WTC11 (cell line): ENCODE data around the gene HCAR2. TPM values are rescaled to one million over a fixed set of nuclear protein-coding genes. Genes with fewer than 3 reads are reported as not detected.

Source experiments
- ATAC-seq: fragments of 200-7000 bp; cut with Tn5 transposase; 2 replicates; pipeline ENCODE4 v1.10.0; 2021; ENCODE audit warnings: mild to moderate bottlenecking, moderate library complexity
- CTCF ChIA-PET: fragments of 300-600 bp; sonication (Branson Sonifier 250); formaldehyde crosslinking; loops from one replicate; lab custom pipeline; 2021; ENCODE audit warnings: antibody characterized with exemption; lab: Charles Lee
- POLR2A ChIA-PET: fragments of 350-600 bp; sonication (Branson Sonifier 250); formaldehyde crosslinking; loops from one replicate; lab custom pipeline; 2021; ENCODE audit warnings: antibody characterized with exemption; lab: Charles Lee
- DNase-seq: peaks from one replicate; pipeline ENCODE4 v3.0.0; 2021; ENCODE audit warnings: low spot score
- H3K27ac Mint-ChIP-seq: 2 replicates; pipeline ENCODE4 v1.8.0; 2021; ENCODE audit warnings: mixed read lengths
- H3K27me3 Mint-ChIP-seq: 2 replicates; pipeline ENCODE4 v1.8.0; 2021; ENCODE audit warnings: low read depth, mild to moderate bottlenecking, moderate library complexity, mixed read lengths
- H3K36me3 Mint-ChIP-seq: 2 replicates; pipeline ENCODE4 v1.8.0; 2021; ENCODE audit warnings: mixed read lengths
- H3K4me1 Mint-ChIP-seq: 2 replicates; pipeline ENCODE4 v1.8.0; 2022; ENCODE audit warnings: mixed read lengths
- H3K4me3 Mint-ChIP-seq: 2 replicates; pipeline ENCODE4 v1.8.0; 2021; ENCODE audit warnings: mild to moderate bottlenecking, moderate library complexity, mixed read lengths
- H3K9me3 Mint-ChIP-seq: 2 replicates; pipeline ENCODE4 v1.8.0; 2021; ENCODE audit warnings: mixed read lengths
- AFF4 ChIP-seq: sonication (generic); formaldehyde crosslinking; IDR thresholded peaks from 2 replicates; pipeline ENCODE4 v1.8.1; 2023; ENCODE audit warnings: mild to moderate bottlenecking, missing genetic modification reagents, borderline replicate concordance
- ATF2 ChIP-seq: sonication (generic); formaldehyde crosslinking; IDR thresholded peaks from 2 replicates; pipeline ENCODE4 v1.8.1; 2022; ENCODE audit warnings: low read depth, missing genetic modification reagents, borderline replicate concordance
- ATF6 ChIP-seq: sonication (generic); formaldehyde crosslinking; IDR thresholded peaks from 2 replicates; pipeline ENCODE4 v1.8.1; 2023; ENCODE audit warnings: mild to moderate bottlenecking, missing genetic modification reagents
- CREM ChIP-seq: sonication (generic); formaldehyde crosslinking; IDR thresholded peaks from 2 replicates; pipeline ENCODE4 v1.8.1; 2022; ENCODE audit warnings: mild to moderate bottlenecking, missing genetic modification reagents, moderate library complexity
- ERG ChIP-seq: fragments of 250-450 bp; sonication (Bioruptor Pico); IDR thresholded peaks from 2 replicates; pipeline ENCODE4 v1.8.0; 2021; ENCODE audit warnings: mild to moderate bottlenecking
- HMGA2 ChIP-seq: fragments of 250-450 bp; sonication (Bioruptor Pico); IDR thresholded peaks from 2 replicates; pipeline ENCODE4 v1.4.0; 2021; ENCODE audit warnings: mild to moderate bottlenecking, moderate library complexity
- JAZF1 ChIP-seq: fragments of 250-450 bp; sonication (Bioruptor Pico); IDR thresholded peaks from 2 replicates; pipeline ENCODE4 v1.9.0; 2021; ENCODE audit warnings: moderate library complexity, mild to moderate bottlenecking, inconsistent platforms
- SOX15 ChIP-seq: fragments of 250-450 bp; sonication (Bioruptor Pico); IDR thresholded peaks from 2 replicates; pipeline ENCODE4 v1.9.0; 2021; ENCODE audit warnings: mild to moderate bottlenecking
- SP1 ChIP-seq: sonication (generic); formaldehyde crosslinking; conservative IDR thresholded peaks from 2 replicates; pipeline ENCODE4 v1.8.1; 2022; ENCODE audit warnings: missing genetic modification reagents
- TEAD1 ChIP-seq: sonication (generic); formaldehyde crosslinking; IDR thresholded peaks from 2 replicates; pipeline ENCODE4 v1.8.0; 2022; ENCODE audit warnings: mild to moderate bottlenecking, missing genetic modification reagents
- TP53 ChIP-seq: sonication (generic); formaldehyde crosslinking; IDR thresholded peaks from 2 replicates; pipeline ENCODE4 v1.8.1; 2023; ENCODE audit warnings: mild to moderate bottlenecking, missing genetic modification reagents
- ZNF121 ChIP-seq: sonication (generic); formaldehyde crosslinking; IDR thresholded peaks from 2 replicates; pipeline ENCODE4 v1.8.0; 2023; ENCODE audit warnings: missing genetic modification reagents
- ZNF281 ChIP-seq: sonication (generic); formaldehyde crosslinking; IDR thresholded peaks from 2 replicates; pipeline ENCODE4 v1.8.0; 2023; ENCODE audit warnings: mild to moderate bottlenecking, missing genetic modification reagents
- ZNF423 ChIP-seq: fragments of 250-450 bp; sonication (Bioruptor Pico); IDR thresholded peaks from 2 replicates; pipeline ENCODE4 v2.1.2; 2022; ENCODE audit warnings: mild to moderate bottlenecking, moderate library complexity
- total RNA-seq: library from RNA; stranded (reverse); gene quantifications from 3 replicates; pipeline ENCODE4 v1.2.3, GENCODE V29; 2021
- TF ChIP-seq, protein P1 (sequence below): sonication (generic); formaldehyde crosslinking; IDR thresholded peaks from 2 replicates; pipeline ENCODE4 v1.8.1; 2022; ENCODE audit warnings: low read depth, mild to moderate bottlenecking, moderate library complexity, missing genetic modification reagents, borderline replicate concordance
- TF ChIP-seq, protein P2 (sequence below): sonication (generic); formaldehyde crosslinking; IDR thresholded peaks from 2 replicates; pipeline ENCODE4 v1.8.1; 2022; ENCODE audit warnings: missing genetic modification reagents, borderline replicate concordance
- TF ChIP-seq, protein P3 (sequence below): sonication (generic); formaldehyde crosslinking; IDR thresholded peaks from 2 replicates; pipeline ENCODE4 v1.8.0; 2022; ENCODE audit warnings: mild to moderate bottlenecking, missing genetic modification reagents
- TF ChIP-seq, protein P4 (sequence below): sonication (generic); formaldehyde crosslinking; IDR thresholded peaks from 2 replicates; pipeline ENCODE4 v1.8.0; 2022; ENCODE audit warnings: mild to moderate bottlenecking, missing genetic modification reagents

Gene HCAR2
- total RNA-seq, 1 experiment from 2014 or later = not detected

GRCh38 chr12:122729583-122730214 is 26.5 kb upstream of the HCAR2 start (continued):
- TF ChIP-seq SOX15 (CRISPR knock-in tag) (no peak), HMGA2 (CRISPR knock-in tag) (no peak), CREM (CRISPR knock-in tag) (no peak), TP53 (CRISPR knock-in tag) (no peak), AFF4 (CRISPR knock-in tag) (no peak), ZNF423 (CRISPR knock-in tag) (no peak), ATF6 (no peak), TEAD1 (no peak)
- TF ChIP-seq, protein P1, sequence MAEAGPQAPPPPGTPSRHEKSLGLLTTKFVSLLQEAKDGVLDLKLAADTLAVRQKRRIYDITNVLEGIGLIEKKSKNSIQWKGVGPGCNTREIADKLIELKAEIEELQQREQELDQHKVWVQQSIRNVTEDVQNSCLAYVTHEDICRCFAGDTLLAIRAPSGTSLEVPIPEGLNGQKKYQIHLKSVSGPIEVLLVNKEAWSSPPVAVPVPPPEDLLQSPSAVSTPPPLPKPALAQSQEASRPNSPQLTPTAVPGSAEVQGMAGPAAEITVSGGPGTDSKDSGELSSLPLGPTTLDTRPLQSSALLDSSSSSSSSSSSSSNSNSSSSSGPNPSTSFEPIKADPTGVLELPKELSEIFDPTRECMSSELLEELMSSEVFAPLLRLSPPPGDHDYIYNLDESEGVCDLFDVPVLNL (CRISPR knock-in tag) = no peak
- TF ChIP-seq, all 79 proteins: peak for 0

DNA sequence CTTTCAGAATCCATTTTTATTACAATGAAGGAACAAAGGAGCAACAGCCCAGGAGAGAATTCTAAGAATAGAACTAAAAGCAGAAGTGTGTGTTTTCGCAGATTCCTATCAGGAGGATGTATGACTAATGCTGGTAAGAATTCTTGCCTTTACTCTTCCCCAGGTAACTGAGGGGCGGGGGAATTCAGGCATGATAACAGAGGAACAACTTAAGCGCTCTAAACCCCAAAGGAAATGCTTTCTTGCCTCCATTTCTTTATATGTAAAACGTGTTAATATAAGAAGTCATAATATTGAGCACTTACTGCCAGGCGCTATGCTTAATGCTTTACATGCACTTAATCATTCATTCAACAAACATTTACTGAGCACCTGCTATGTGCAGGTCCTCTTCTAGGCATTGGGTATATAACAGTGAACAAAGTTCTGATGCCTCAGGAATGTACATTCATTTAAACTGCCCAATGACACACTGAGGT is 23.0 kb upstream of the HCAR2 start:
- ChIA-PET CTCF (no interaction called here), POLR2A (no interaction called here)
- H3K27ac Mint-ChIP-seq = peak overlapping the region; percentile 74
- peak; percentile 53 for ATAC-seq
- H3K4me3 Mint-ChIP-seq = no peak overlapping the region
- H3K4me1 Mint-ChIP-seq = peaks cover 22% of the 10 kb centered on the region
- H3K36me3 Mint-ChIP-seq = no peaks in the 10 kb centered on the region
- H3K9me3 Mint-ChIP-seq = no peaks in the 10 kb centered on the region
- no peak for DNase-seq
- H3K27me3 Mint-ChIP-seq = no peaks in the 10 kb centered on the region
- TF ChIP-seq SP1 (CRISPR knock-in tag) (no peak), ERG (no peak), ZNF423 (CRISPR knock-in tag) (no peak), ZNF121 (no peak), TP53 (CRISPR knock-in tag) (no peak), ZNF281 (CRISPR knock-in tag) (no peak), JAZF1 (CRISPR knock-in tag) (no peak), ATF2 (CRISPR knock-in tag) (no peak)
- TF ChIP-seq, protein P2, sequence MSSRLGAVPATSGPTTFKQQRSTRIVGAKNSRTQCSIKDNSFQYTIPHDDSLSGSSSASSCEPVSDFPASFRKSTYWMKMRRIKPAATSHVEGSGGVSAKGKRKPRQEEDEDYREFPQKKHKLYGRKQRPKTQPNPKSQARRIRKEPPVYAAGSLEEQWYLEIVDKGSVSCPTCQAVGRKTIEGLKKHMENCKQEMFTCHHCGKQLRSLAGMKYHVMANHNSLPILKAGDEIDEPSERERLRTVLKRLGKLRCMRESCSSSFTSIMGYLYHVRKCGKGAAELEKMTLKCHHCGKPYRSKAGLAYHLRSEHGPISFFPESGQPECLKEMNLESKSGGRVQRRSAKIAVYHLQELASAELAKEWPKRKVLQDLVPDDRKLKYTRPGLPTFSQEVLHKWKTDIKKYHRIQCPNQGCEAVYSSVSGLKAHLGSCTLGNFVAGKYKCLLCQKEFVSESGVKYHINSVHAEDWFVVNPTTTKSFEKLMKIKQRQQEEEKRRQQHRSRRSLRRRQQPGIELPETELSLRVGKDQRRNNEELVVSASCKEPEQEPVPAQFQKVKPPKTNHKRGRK (CRISPR knock-in tag) = no peak
- TF ChIP-seq, protein P3, sequence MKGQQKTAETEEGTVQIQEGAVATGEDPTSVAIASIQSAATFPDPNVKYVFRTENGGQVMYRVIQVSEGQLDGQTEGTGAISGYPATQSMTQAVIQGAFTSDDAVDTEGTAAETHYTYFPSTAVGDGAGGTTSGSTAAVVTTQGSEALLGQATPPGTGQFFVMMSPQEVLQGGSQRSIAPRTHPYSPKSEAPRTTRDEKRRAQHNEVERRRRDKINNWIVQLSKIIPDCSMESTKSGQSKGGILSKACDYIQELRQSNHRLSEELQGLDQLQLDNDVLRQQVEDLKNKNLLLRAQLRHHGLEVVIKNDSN = no peak
- TF ChIP-seq, protein P4, sequence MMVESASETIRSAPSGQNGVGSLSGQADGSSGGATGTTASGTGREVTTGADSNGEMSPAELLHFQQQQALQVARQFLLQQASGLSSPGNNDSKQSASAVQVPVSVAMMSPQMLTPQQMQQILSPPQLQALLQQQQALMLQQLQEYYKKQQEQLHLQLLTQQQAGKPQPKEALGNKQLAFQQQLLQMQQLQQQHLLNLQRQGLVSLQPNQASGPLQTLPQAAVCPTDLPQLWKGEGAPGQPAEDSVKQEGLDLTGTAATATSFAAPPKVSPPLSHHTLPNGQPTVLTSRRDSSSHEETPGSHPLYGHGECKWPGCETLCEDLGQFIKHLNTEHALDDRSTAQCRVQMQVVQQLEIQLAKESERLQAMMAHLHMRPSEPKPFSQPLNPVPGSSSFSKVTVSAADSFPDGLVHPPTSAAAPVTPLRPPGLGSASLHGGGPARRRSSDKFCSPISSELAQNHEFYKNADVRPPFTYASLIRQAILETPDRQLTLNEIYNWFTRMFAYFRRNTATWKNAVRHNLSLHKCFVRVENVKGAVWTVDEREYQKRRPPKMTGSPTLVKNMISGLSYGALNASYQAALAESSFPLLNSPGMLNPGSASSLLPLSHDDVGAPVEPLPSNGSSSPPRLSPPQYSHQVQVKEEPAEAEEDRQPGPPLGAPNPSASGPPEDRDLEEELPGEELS = no peak
